HepG2 (cell line): ENCODE measurements around the gene CMTM4. TPM values are rescaled to one million over a fixed set of nuclear protein-coding genes. Genes with fewer than 3 reads are reported as not detected.

Experiments
- EZH2 ChIP-seq: conservative IDR thresholded peaks from 2 replicates; pipeline ENCODE4 v1.6.1; 2012; ENCODE audit warnings: mild to moderate bottlenecking, low read depth, low read length, moderate library complexity
- FOXK2 ChIP-seq: fragments of 450-650 bp; IDR thresholded peaks from 2 replicates; pipeline ENCODE4 v1.6.1; 2016
- FOXM1 ChIP-seq: sonication (generic); formaldehyde crosslinking; IDR thresholded peaks from 2 replicates; pipeline ENCODE4 v1.5.0; 2020; ENCODE audit warnings: missing genetic modification reagents
- HBP1 ChIP-seq: IDR thresholded peaks from 2 replicates; pipeline ENCODE4 v1.6.1; 2016; ENCODE audit warnings: low read depth, control low read depth
- KLF6 ChIP-seq: IDR thresholded peaks from 2 replicates; pipeline ENCODE4 v1.8.0; 2016; ENCODE audit warnings: missing biosample characterization, missing genetic modification reagents
- MLLT10 ChIP-seq: sonication (generic); formaldehyde crosslinking; IDR thresholded peaks from 2 replicates; pipeline ENCODE4 v1.4.0; 2020; ENCODE audit warnings: missing genetic modification reagents
- REL ChIP-seq: sonication (generic); formaldehyde crosslinking; conservative IDR thresholded peaks from 2 replicates; pipeline ENCODE4 v1.8.0; 2022; ENCODE audit warnings: mild to moderate bottlenecking, missing genetic modification reagents, moderate library complexity
- SMYD3 ChIP-seq: sonication (generic); formaldehyde crosslinking; IDR thresholded peaks from 2 replicates; pipeline ENCODE4 v1.8.1; 2023; ENCODE audit warnings: mild to moderate bottlenecking, missing genetic modification reagents
- SNRNP70 ChIP-seq: fragments of 200-400 bp; formaldehyde crosslinking; IDR thresholded peaks from 2 replicates; pipeline ENCODE4 v1.6.1; 2017; ENCODE audit warnings: mild to moderate bottlenecking, low read depth, low read length, moderate library complexity
- U2AF2 ChIP-seq: fragments of 200-400 bp; formaldehyde crosslinking; IDR thresholded peaks from 2 replicates; pipeline ENCODE4 v1.6.1; 2017; ENCODE audit warnings: low read depth, mild to moderate bottlenecking, low read length
- ZHX1 ChIP-seq: sonication (generic); formaldehyde crosslinking; IDR thresholded peaks from 2 replicates; pipeline ENCODE4 v1.8.1; 2022; ENCODE audit warnings: low read depth, mild to moderate bottlenecking, missing genetic modification reagents
- ZNF121 ChIP-seq: sonication (generic); formaldehyde crosslinking; IDR thresholded peaks from 2 replicates; pipeline ENCODE4 v1.5.0; 2020; ENCODE audit warnings: mild to moderate bottlenecking, missing genetic modification reagents
- ZNF180 ChIP-seq: sonication (generic); formaldehyde crosslinking; IDR thresholded peaks from 2 replicates; pipeline ENCODE4 v1.4.0; 2020; ENCODE audit warnings: low read depth, missing genetic modification reagents, borderline replicate concordance
- ZNF30 ChIP-seq: sonication (generic); formaldehyde crosslinking; IDR thresholded peaks from 2 replicates; pipeline ENCODE4 v1.5.0; 2020; ENCODE audit warnings: mild to moderate bottlenecking, missing genetic modification reagents
- ZNF747 ChIP-seq: sonication (generic); formaldehyde crosslinking; IDR thresholded peaks from 2 replicates; pipeline ENCODE4 v1.8.1; 2023; ENCODE audit warnings: missing genetic modification reagents, mild to moderate bottlenecking, borderline replicate concordance
- polyA plus RNA-seq, 8 experiments: library from polyadenylated mRNA; depleted of rRNA in 3 of 8; stranded (reverse) in 7 of 8; unstranded in 1 of 8; fragments of >200 nt; fragmentation: Illumina TruSeq in 4 of 8; extraction: Trizol in 4 of 8; gene quantifications; 2 replicates each; pipeline versions ENCODE4 v1.2.1 to v1.2.3, GENCODE V29; 2011 to 2016; ENCODE audit warnings: low read depth in 4 of 8, missing spikeins in 1 of 8, mixed read lengths in 1 of 8; ENCODE audit not compliant: insufficient read depth in 1 of 8
- total RNA-seq, 5 experiments: library from RNA; depleted of rRNA; stranded (reverse); fragments of >200 nt; fragmentation: Illumina TruSeq; extraction: Trizol; gene quantifications; 2 replicates each; pipeline ENCODE4 v1.2.3, GENCODE V29; 2016; ENCODE audit warnings: low read depth in 1 of 5

The CMTM4 gene
- total and polyA plus RNA-seq, 2 of the 13 experiments (the other 11 are each of a cell fraction or from before 2014, with no cell fraction given) = 32.0 to 36.3 TPM

GRCh38 chr16:66695935-66696668 is 441 bp downstream of the CMTM4 start (continued):
- TF ChIP-seq ZHX1 (CRISPR knock-in tag) = no peak
- no peak for TF ChIP-seq MLLT10 (CRISPR knock-in tag)
- no peak for TF ChIP-seq KLF6
- no peak for TF ChIP-seq ZNF30
- TF ChIP-seq ZNF121 (CRISPR knock-in tag) = no peak
- no peak for TF ChIP-seq ZNF180 (CRISPR knock-in tag)
- no peak for TF ChIP-seq FOXK2
- no peak for TF ChIP-seq SMYD3 (CRISPR knock-in tag)
- no peak for TF ChIP-seq EZH2
- TF ChIP-seq FOXM1 (CRISPR knock-in tag) = no peak
- no peak for TF ChIP-seq HBP1 (CRISPR knock-in tag)
- TF ChIP-seq SNRNP70 = no peak
- no peak for TF ChIP-seq U2AF2
- 0 out of 2 replicates have a peak, but pooled peaks have one; percentile 29 for TF ChIP-seq REL (CRISPR knock-in tag)
- TF ChIP-seq ZNF747 (CRISPR knock-in tag) = no peak
